ENCODE data around the gene ITGAX.

The ITGAX gene

GRCh38 chr16:31420037-31420436, 65.1 kb downstream of the ITGAX start:
- TF ChIP-seq, protein P1, sequence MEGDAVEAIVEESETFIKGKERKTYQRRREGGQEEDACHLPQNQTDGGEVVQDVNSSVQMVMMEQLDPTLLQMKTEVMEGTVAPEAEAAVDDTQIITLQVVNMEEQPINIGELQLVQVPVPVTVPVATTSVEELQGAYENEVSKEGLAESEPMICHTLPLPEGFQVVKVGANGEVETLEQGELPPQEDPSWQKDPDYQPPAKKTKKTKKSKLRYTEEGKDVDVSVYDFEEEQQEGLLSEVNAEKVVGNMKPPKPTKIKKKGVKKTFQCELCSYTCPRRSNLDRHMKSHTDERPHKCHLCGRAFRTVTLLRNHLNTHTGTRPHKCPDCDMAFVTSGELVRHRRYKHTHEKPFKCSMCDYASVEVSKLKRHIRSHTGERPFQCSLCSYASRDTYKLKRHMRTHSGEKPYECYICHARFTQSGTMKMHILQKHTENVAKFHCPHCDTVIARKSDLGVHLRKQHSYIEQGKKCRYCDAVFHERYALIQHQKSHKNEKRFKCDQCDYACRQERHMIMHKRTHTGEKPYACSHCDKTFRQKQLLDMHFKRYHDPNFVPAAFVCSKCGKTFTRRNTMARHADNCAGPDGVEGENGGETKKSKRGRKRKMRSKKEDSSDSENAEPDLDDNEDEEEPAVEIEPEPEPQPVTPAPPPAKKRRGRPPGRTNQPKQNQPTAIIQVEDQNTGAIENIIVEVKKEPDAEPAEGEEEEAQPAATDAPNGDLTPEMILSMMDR (IDR thresholded peaks at IDR 0.05; ENCODE audit: extremely low read depth, missing control alignments): no peak
- DNase-seq (ENCODE audit: low spot score): no peak

GRCh38 chr16:31421587-31421986, 66.6 kb downstream of the ITGAX start:
- DNase-seq (ENCODE audit: low spot score): peak; percentile 50
- TF ChIP-seq, protein P1 (IDR thresholded peaks at IDR 0.05; ENCODE audit: extremely low read depth, missing control alignments): no peak

DNA sequence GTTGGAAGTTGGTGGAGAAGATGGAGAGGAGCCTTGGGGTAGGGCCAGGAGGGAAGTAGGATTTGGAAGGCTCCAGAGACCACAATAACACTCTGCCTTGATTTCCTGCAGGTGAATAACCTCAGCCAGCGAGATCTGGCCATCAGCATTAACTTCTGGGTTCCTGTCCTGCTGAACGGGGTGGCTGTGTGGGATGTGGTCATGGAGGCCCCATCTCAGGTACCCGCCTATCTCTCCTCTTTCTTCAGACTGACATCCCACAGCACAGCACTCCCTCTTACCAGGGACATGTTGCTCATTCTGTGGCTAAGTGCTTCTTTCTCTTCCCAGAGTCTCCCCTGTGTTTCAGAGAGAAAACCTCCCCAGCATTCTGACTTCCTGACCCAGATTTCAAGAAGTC, 68.3 kb downstream of the ITGAX start:
- DNase-seq (ENCODE audit: low spot score): no peak
- TF ChIP-seq, protein P1 (IDR thresholded peaks at IDR 0.05; ENCODE audit: extremely low read depth, missing control alignments): no peak

DNA sequence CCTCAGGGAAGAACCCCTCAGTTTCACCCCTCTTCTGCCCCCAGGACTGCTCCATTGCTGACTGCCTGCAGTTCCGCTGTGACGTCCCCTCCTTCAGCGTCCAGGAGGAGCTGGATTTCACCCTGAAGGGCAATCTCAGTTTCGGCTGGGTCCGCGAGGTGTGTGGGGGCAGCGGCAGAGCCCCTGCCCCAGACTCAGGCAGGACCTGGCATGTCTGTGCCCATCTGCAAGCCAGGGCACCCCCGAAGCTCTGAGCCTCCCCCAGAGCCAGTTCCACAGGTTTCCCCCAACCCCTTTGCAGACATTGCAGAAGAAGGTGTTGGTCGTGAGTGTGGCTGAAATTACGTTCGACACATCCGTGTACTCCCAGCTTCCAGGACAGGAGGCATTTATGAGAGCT, 68.8 kb downstream of the ITGAX start:
- DNase-seq (ENCODE audit: low spot score): no peak
- TF ChIP-seq, protein P1 (IDR thresholded peaks at IDR 0.05; ENCODE audit: extremely low read depth, missing control alignments): no peak

GRCh38 chr16:31427441-31428278, 72.7 kb downstream of the ITGAX start:
- DNase-seq (ENCODE audit: low spot score): peak; percentile 85

GRCh38 chr16:31428279-31428597, 73.3 kb downstream of the ITGAX start, which contains the start of gene COX6A2:
Gene COX6A2 (minus strand): TSS chr16:31428360. CDS start chr16:31428325, 35 bp downstream.
- no peak for DNase-seq (ENCODE audit: low spot score)
- TF ChIP-seq, protein P1 (IDR thresholded peaks at IDR 0.05; ENCODE audit: extremely low read depth, missing control alignments): no peak

More at GRCh38 chr16:31427441-31428278, 72.7 kb downstream of the ITGAX start:
- TF ChIP-seq, protein P1 (IDR thresholded peaks at IDR 0.05; ENCODE audit: extremely low read depth, missing control alignments): no peak

DNA sequence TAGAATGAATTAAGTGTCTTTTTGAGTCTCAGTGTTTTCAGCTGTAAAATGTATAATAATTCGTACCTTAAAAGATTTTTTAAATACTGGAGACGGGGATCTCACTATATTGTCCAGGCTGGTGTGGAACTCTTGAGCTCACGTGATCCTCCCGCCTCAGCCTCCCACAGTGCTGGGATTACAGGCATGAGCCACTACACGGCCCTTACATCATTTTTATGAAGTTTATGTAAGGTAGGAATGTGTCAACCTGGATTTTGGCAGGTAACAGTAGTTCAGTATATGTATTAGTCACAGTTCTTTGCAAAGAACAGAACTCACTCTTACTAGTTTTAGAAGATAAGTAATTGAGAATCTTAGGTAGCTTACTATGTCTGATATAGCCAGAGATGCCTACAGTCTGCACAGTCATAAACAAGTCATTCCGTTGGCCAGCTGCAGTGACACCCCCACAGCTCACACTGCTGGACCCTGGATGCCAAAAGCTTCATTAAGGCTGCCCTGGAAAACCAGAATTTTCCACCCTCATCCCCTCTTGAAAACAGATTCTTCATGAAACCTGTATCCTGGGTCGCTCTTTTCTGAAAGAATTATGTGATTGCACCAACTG, 73.8 kb downstream of the ITGAX start:
- no peak for DNase-seq (ENCODE audit: low spot score)
- TF ChIP-seq, protein P1 (IDR thresholded peaks at IDR 0.05; ENCODE audit: extremely low read depth, missing control alignments): no peak

Measured in GM20000 (cell line).